LNCAP (cell line): Measurements from ENCODE around the gene MAB21L4.

ENCODE experiments used
- CTCF ChIP-seq: fragments of 450-650 bp; IDR thresholded peaks from 2 replicates; pipeline ENCODE4 v1.5.1; 2017; ENCODE audit warnings: mild to moderate bottlenecking

MAB21L4 gene

GRCh38 chr2:240879105-240879504 lies 16.9 kb downstream of the MAB21L4 start:
- no peak for TF ChIP-seq CTCF

- TF ChIP-seq CTCF: no peak
Measured at GRCh38 chr2:240878341-240878936, 17.5 kb downstream of the MAB21L4 start.

GRCh38 chr2:240877460-240878340 lies 18.3 kb downstream of the MAB21L4 start:
- no peak for TF ChIP-seq CTCF

- no peak for TF ChIP-seq CTCF
Measured at GRCh38 chr2:240876475-240877251, 19.3 kb downstream of the MAB21L4 start.

GRCh38 chr2:240876035-240876474 lies 19.9 kb downstream of the MAB21L4 start:
- no peak for TF ChIP-seq CTCF

- TF ChIP-seq CTCF: no peak
Measured at GRCh38 chr2:240875228-240876034, 20.5 kb downstream of the MAB21L4 start.
